GM19395 (cell line): ENCODE results near the gene NUFIP2.
"Not testable (repeated sequence)": the region's sequence is repeated elsewhere in the genome, so short reads cannot be mapped to it uniquely, and the experiment has no call there.

Source experiments
- ATAC-seq: cut with Tn5 transposase; IDR thresholded peaks from one replicate; pipeline ENCODE4 v1.9.1; 2021; ENCODE audit warnings: mild to moderate bottlenecking, moderate library complexity; ENCODE audit not compliant: unreplicated experiment

Gene NUFIP2

GRCh38 chr17:29240968-29241963 lies 52.7 kb downstream of the NUFIP2 start:
- ATAC-seq = no peak

DNA sequence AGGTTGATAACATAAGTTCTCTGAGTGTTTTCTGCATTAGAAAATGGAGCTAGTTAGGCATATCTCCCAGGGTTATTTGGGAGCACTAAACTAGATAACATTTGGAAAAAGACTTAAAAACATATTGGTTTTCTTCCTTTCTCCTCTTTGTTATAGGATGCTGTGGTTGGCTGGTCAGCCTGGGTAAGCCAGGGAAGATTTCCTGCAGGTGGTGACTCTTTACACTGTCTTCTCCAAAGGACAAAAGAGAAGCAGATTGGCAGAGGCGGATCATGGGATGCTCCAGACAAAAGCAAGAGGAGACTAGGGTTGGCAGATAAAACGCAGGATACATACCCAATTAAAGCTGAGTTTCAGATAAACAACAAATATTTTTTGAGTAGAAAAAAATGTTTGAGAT lies 53.5 kb downstream of the NUFIP2 start:
- ATAC-seq = no peak

GRCh38 chr17:29238133-29238850 lies 55.7 kb downstream of the NUFIP2 start:
- ATAC-seq = no peak

DNA sequence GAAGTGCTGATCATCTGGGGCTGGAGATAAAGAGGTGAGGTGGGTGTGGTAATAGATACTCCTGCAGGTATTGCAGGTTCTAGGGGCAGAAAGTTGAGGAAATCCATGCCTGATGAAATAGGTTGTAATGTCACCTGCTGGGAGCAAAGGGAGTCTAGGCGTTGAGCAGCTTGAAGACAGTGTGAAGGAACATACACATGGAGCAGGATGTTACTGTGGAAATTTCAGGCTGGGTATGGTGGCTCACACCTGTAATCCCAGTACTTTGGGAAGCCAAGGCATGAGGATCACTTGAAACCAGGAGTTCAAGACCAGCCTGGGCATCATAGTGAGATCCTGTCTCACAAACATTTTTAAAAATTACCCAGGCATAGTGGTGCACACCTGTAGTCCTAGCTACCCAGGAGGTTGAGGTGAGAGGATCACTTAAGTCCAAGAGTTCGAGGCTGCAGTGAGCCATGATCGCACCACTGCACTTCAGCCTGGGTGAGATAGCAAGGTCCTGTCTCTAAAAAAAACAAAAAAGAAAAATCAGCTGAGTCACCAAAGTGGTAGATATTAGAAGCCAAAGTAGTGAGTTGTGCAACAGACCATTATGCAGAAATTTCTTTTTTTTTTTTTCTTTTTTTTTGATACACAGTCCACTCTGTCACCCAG lies 56.3 kb downstream of the NUFIP2 start:
- no peak for ATAC-seq

DNA sequence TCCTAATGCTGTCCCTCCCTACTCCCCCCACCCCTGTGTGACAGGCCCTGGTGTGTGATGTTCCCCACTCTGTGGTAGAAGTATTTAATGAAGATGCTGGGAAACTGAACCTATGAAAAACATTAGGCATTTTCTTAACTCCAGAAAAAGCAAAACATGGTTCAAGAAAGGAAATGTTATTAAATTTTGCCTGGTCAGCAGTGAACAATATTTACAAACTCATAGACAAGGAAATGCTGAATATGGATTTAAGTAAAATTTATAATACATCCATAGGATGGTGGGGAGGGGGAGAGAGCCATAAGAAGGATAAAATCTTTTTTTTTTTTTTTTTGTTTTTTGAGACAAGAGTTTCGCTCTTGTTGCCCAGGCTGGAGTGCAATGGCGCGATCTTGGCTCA lies 58.0 kb downstream of the NUFIP2 start:
- ATAC-seq = no peak

- not testable (repeated sequence) for ATAC-seq
Measured at GRCh38 chr17:29234972-29235371, 59.0 kb downstream of the NUFIP2 start.

- no peak for ATAC-seq
Measured at GRCh38 chr17:29233301-29233700, 60.6 kb downstream of the NUFIP2 start.

GRCh38 chr17:29225396-29225795 lies 68.6 kb downstream of the NUFIP2 start:
- no peak for ATAC-seq

GRCh38 chr17:29221338-29221737 lies 72.6 kb downstream of the NUFIP2 start:
- not testable (repeated sequence) for ATAC-seq

DNA sequence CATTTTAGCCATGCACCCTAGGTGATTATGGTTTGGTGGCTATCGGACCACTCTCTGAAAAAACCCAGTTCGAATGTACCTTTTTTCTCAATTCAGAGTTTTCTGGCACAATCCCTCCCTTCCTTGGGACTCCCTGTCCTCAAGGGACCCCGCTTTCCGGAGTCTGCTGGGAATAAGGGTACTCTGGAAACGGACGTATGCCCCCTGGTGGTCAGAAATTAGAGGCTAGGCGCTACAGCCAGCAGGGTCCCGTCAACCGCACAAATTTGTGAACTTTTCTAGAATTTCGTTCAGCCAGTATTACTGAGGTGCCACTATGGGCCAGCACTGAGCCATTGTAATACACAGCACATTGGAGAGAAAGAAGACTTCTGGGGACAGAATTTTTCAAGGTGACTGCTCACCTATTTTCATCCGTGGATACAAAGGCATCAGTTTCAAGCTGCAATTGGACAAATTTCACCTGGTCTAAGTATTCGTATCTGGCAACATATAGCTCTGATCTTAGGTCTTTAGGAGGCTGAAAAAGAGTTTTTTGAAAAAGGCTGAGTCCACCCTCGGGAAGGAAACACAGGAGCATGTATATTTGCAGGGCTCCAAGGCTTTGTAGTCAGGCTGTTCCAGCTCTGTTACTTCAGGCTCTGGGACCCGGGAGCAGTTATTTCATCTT lies 74.4 kb downstream of the NUFIP2 start:
- no peak for ATAC-seq

GRCh38 chr17:29216856-29217255 lies 77.1 kb downstream of the NUFIP2 start:
- ATAC-seq = no peak

GRCh38 chr17:29216181-29216580 lies 77.8 kb downstream of the NUFIP2 start:
- no peak for ATAC-seq

GRCh38 chr17:29215717-29216116 lies 78.2 kb downstream of the NUFIP2 start:
- ATAC-seq = no peak

GRCh38 chr17:29215174-29215573 lies 78.8 kb downstream of the NUFIP2 start:
- ATAC-seq = no peak

DNA sequence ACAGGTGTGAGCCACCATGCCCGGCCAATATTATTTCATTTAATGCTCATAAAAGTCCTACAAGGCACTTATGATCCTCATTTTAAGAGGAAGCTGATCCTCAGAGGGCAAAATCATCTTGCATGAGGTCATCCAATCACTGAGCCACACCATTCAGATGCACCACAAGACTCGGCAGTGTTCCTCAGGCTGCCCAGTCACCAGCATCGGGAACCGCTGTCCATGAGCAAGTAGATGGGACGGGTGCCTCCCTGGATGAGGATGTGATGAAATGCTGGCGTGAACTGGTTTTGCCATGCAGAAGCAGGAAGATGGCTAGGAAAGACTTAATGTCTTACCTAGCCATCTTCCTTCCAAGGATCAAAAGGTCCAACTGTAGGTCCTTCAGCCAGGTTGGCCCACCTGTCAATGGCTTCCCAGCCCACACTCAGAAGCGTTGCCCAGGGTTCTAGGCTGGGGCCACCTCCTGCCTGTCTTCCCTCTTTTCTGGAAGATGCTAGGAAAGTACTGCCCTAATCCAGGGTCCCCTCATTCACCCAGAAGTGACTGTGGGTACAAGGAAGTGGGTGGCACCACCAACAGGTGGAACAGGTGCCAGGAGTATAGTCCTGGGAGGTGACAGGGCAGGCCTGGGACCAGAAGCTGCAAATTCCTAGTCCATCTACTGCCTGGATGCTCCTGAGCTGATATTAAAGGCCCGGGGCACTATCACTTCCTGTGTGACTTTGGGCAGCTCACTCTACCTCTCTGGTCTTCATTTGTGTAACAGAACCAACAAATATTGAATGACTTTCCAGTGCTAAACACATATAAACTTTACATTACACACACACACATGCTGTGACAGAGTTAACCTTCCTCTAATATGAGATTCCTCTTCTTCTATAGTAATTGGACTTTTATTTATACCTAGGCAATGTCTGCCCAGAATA lies 79.5 kb downstream of the NUFIP2 start:
- no peak for ATAC-seq

- ATAC-seq = no peak
Measured at GRCh38 chr17:29212681-29213121, 81.2 kb downstream of the NUFIP2 start.

DNA sequence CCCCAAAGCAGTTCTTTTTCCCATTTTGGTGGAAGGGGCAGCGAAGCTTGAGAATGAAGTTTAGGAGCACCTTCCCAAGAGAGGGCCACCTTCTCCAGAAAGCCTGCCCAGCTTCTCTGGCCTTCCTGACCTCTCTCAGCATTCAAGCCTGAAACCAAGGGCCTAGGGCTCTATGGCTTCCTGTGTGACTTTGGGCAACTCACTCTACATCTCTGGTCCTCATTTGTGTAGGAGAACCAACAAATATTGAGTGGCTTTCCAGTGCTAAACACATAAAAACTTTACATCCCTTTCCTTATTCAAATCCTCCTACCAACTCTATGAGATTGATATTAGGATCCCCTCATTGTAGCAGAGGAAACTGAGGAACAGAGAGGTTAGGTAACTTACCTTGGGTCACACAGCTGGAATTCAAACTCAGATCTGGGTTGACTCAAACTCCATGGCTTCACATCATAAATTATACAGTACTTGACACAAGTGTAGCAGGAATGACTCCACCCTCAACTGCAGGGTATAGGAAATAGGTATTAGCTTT lies 81.8 kb downstream of the NUFIP2 start:
- no peak for ATAC-seq

GRCh38 chr17:29210879-29211278 lies 83.1 kb downstream of the NUFIP2 start:
- ATAC-seq = no peak

- ATAC-seq = no peak
Measured at GRCh38 chr17:29209073-29209472, 84.9 kb downstream of the NUFIP2 start.
